Ishikawa (cell line): Measurements from ENCODE around the gene NPIPB8.

Experiments
- EGR1 ChIP-seq: IDR thresholded peaks from 2 replicates; pipeline ENCODE4 v1.6.1; 2012
- EP300 ChIP-seq: IDR thresholded peaks from 2 replicates; pipeline ENCODE4 v1.6.1; 2012; ENCODE audit warnings: borderline replicate concordance
- FOXM1 ChIP-seq: IDR thresholded peaks from 2 replicates; pipeline ENCODE4 v1.6.1; 2012; ENCODE audit warnings: low read depth, borderline replicate concordance
- RAD21 ChIP-seq: IDR thresholded peaks from 2 replicates; pipeline ENCODE4 v1.6.1; 2012; ENCODE audit warnings: low read depth
- REST ChIP-seq: IDR thresholded peaks from 2 replicates; pipeline ENCODE4 v1.6.1; 2012; ENCODE audit warnings: low read depth, mild to moderate bottlenecking
- TAF1 ChIP-seq: IDR thresholded peaks from 2 replicates; pipeline ENCODE4 v1.6.1; 2012; ENCODE audit warnings: low read depth, mild to moderate bottlenecking
- TEAD4 ChIP-seq: IDR thresholded peaks from 2 replicates; pipeline ENCODE4 v1.6.1; 2012
- USF1 ChIP-seq: IDR thresholded peaks from 2 replicates; pipeline ENCODE4 v1.6.1; 2012
- YY1 ChIP-seq: IDR thresholded peaks from 2 replicates; pipeline ENCODE4 v1.6.1; 2012; ENCODE audit warnings: low read depth
- ZBTB7A ChIP-seq: IDR thresholded peaks from 2 replicates; pipeline ENCODE4 v1.6.1; 2012; ENCODE audit warnings: low read depth
- TF ChIP-seq, protein P1 (sequence below): IDR thresholded peaks from 2 replicates; pipeline ENCODE4 v1.6.1; 2012

DNA sequence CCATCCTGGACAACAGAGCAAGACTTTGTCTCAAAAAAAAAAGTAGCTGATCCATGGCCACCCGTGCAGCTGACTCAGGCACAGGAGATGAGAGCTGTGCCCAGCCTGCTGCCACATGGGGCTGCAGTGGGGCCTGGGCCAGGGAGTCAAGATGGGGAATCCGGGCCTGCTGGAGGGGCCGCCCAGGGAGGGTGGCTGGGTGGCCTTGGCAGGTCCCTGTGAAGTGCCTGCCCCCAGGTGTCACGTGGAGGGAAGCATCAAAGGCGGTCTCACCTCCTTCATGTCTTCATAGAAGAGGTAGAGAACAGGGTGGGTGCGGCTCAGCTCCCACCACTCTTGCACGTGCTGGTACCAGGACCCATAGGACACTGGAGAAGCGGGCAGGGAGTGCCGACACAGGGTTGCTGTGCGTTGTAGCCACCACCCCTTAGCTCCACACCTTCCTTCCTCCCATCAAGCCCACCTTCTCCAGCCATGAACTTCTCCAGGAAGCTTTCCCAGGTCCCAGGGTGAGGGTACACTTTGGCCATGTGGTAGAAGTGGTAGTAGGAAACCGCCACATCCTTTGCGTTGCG, 44.8 kb upstream of the NPIPB8 start:
- no peak for TF ChIP-seq EGR1
- TF ChIP-seq EP300, result no peak
- TF ChIP-seq TAF1, result no peak
- no peak for TF ChIP-seq REST
- no peak for TF ChIP-seq YY1
- no peak for TF ChIP-seq RAD21
- TF ChIP-seq USF1, result no peak
- no peak for TF ChIP-seq FOXM1
- no peak for TF ChIP-seq ZBTB7A
- TF ChIP-seq, protein P1, sequence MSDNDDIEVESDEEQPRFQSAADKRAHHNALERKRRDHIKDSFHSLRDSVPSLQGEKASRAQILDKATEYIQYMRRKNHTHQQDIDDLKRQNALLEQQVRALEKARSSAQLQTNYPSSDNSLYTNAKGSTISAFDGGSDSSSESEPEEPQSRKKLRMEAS, result no peak
- TF ChIP-seq TEAD4, result no peak
